Cardiac muscle cell (in vitro differentiated cells and primary cell): ENCODE measurements around the gene THAP3. TPM values are rescaled to one million over a fixed set of nuclear protein-coding genes. Genes with fewer than 3 reads are reported as not detected.

Experiments
- DNase-seq, 2 donors: peaks; one replicate each; pipeline versions ENCODE4 v3.0.0 to v3.0.0-alpha.2; 2010 to 2017; ENCODE audit warnings: low read depth in 1 of 2, low spot score in 1 of 2
- H3K27ac ChIP-seq: fragments of 200-600 bp; sonication (generic); 2 replicates; pipeline ENCODE4 v1.5.1; 2016
- H3K27me3 ChIP-seq: fragments of 200-600 bp; sonication (generic); 2 replicates; pipeline ENCODE4 v1.6.0; 2016; ENCODE audit warnings: control low read depth
- H3K36me3 ChIP-seq: fragments of 200-600 bp; sonication (generic); 2 replicates; pipeline ENCODE4 v1.5.1; 2016; ENCODE audit warnings: control low read depth
- H3K4me1 ChIP-seq: fragments of 200-600 bp; sonication (generic); 2 replicates; pipeline ENCODE4 v1.8.1; 2017; ENCODE audit warnings: low read depth, mild to moderate bottlenecking, mixed run types
- H3K4me3 ChIP-seq: fragments of 200-600 bp; sonication (generic); 2 replicates; pipeline ENCODE4 v1.5.1; 2016; ENCODE audit warnings: mild to moderate bottlenecking
- H3K9me3 ChIP-seq: fragments of 200-600 bp; sonication (generic); 2 replicates; pipeline ENCODE4 v1.5.1; 2017; ENCODE audit warnings: low read depth, mild to moderate bottlenecking, control low read depth
- CTCF ChIP-seq: IDR thresholded peaks from 2 replicates; pipeline ENCODE4 v1.5.1; 2012; ENCODE audit warnings: low read depth, mild to moderate bottlenecking, low read length
- polyA plus RNA-seq: library from polyadenylated mRNA; unstranded; fragments of >200 nt; fragmentation: Nextera tagmentation; extraction: Ambion mirVana; gene quantifications from 2 replicates; pipeline ENCODE4 v1.2.1, GENCODE V29; 2016
- total RNA-seq: library from RNA; depleted of rRNA; stranded (reverse); fragments of >200 nt; gene quantifications from 2 replicates; pipeline ENCODE4 v1.2.3, GENCODE V29; 2016

THAP3 gene
- total and polyA plus RNA-seq, 2 experiments from 2014 or later = 35.1 to 55.5 TPM

GRCh38 chr1:6585081-6585722, 39.5 kb upstream of the THAP3 start:
- no peak for DNase-seq
- Histone ChIP-seq H3K27me3 (no peaks in the 10 kb centered on the region), H3K4me1 (peaks cover 14% of the 10 kb centered on the region), H3K9me3 (no peaks in the 10 kb centered on the region), H3K36me3 (peaks cover 26% of the 10 kb centered on the region), H3K27ac (peak overlapping the region; percentile 51), H3K4me3 (no peak overlapping the region)
- no peak for TF ChIP-seq CTCF

- Histone ChIP-seq H3K27ac (peak overlapping the region; percentile 51), H3K9me3 (no peaks in the 10 kb centered on the region), H3K4me1 (peaks cover 10% of the 10 kb centered on the region), H3K36me3 (peaks cover 32% of the 10 kb centered on the region), H3K4me3 (no peak overlapping the region), H3K27me3 (no peaks in the 10 kb centered on the region)
- DNase-seq = no peak
- TF ChIP-seq CTCF = no peak
Observed at GRCh38 chr1:6585841-6586240, 38.8 kb upstream of the THAP3 start.

- Histone ChIP-seq H3K27ac (peak overlapping the region; percentile 51), H3K9me3 (no peaks in the 10 kb centered on the region), H3K36me3 (peaks cover 36% of the 10 kb centered on the region), H3K4me1 (peaks cover 4% of the 10 kb centered on the region), H3K4me3 (no peak overlapping the region), H3K27me3 (no peaks in the 10 kb centered on the region)
- DNase-seq = no peak
- TF ChIP-seq CTCF = no peak
Observed at GRCh38 chr1:6586404-6586816, 38.3 kb upstream of the THAP3 start.

GRCh38 chr1:6587261-6588005, 37.2 kb upstream of the THAP3 start:
- H3K36me3 ChIP-seq = peaks cover 36% of the 10 kb centered on the region
- H3K9me3 ChIP-seq = no peaks in the 10 kb centered on the region
- DNase-seq = no peak
- no peak overlapping the region for H3K4me3 ChIP-seq
- H3K4me1 ChIP-seq = no peaks in the 10 kb centered on the region
- H3K27me3 ChIP-seq = no peaks in the 10 kb centered on the region
- peak overlapping the region; percentile 38 for H3K27ac ChIP-seq
- no peak for TF ChIP-seq CTCF

GRCh38 chr1:6588128-6588892, 36.4 kb upstream of the THAP3 start:
- no peaks in the 10 kb centered on the region for H3K27me3 ChIP-seq
- no peak overlapping the region for H3K4me3 ChIP-seq
- peak overlapping the region; percentile 38 for H3K27ac ChIP-seq
- H3K36me3 ChIP-seq = peaks cover 45% of the 10 kb centered on the region
- no peak for TF ChIP-seq CTCF
- no peak for DNase-seq
- no peaks in the 10 kb centered on the region for H3K9me3 ChIP-seq
- no peaks in the 10 kb centered on the region for H3K4me1 ChIP-seq
